Adrenal gland (tissue), 12 donors: ENCODE data around the gene TK2. TPM values are rescaled to one million over a fixed set of nuclear protein-coding genes. Genes with fewer than 3 reads are reported as not detected.

Experiments
- DNase-seq, 7 donors: peaks; one replicate each; pipeline ENCODE4 v3.0.0-alpha.2; 2019 to 2020
- H3K27ac ChIP-seq, 5 donors: fragments of 200-600 bp; sonication (generic) in 4 of 5; 1 replicate in 3 of 5; 2 replicates in 2 of 5; pipeline versions ENCODE4 v1.5.1 to v1.8.0; 2016 to 2020; ENCODE audit warnings: mild to moderate bottlenecking in 1 of 5
- H3K27me3 ChIP-seq: fragments of 200-600 bp; 2 replicates; pipeline ENCODE4 v1.8.0; 2021
- H3K36me3 ChIP-seq, 2 donors: fragments of 200-600 bp; replicated peaks in 1 of 2; 1 replicate in 1 of 2; 2 replicates in 1 of 2; pipeline versions ENCODE4 v1.5.1 to v1.8.0; 2018 to 2022
- H3K4me1 ChIP-seq, 2 donors: fragments of 200-600 bp; replicated peaks in 1 of 2; 1 replicate in 1 of 2; 2 replicates in 1 of 2; pipeline versions ENCODE4 v1.5.1 to v1.8.0; 2018 to 2021
- H3K4me3 ChIP-seq, 4 donors: fragments of 200-600 bp; sonication (generic) in 3 of 4; one replicate each; pipeline ENCODE4 v1.5.1; 2016 to 2018
- H3K9me3 ChIP-seq, 3 donors: fragments of 200-600 bp; sonication (generic) in 1 of 3; replicated peaks in 1 of 3; 1 replicate in 2 of 3; 2 replicates in 1 of 3; pipeline versions ENCODE4 v1.5.1 to v1.8.0; 2016 to 2021
- POLR2A ChIP-seq, 2 donors: fragments of 450-650 bp; IDR thresholded peaks; one replicate each; pipeline ENCODE4 v1.6.1; 2017; ENCODE audit warnings: antibody characterized with exemption in 2 of 2, mild to moderate bottlenecking in 2 of 2, moderate library complexity in 1 of 2
- WGBS, 4 donors: extraction: QIAGEN DNeasy Blood & Tissue Kit in 2 of 4; methylation state at CpG; one replicate each; pipeline versions ENCODE4 v1.1.5 to v1.1.7; 2013 to 2017; 5-methylcytosine and 5-hydroxymethylcytosine counted together
- intact Hi-C, 2 donors: fragments of 100-400 bp; cut with DNase I; formaldehyde crosslinking; loops; one replicate each; pipeline versions ENCODE4 v1.14.1 to v1.15.0; 2022 to 2023
- polyA plus RNA-seq, 3 donors: library from polyadenylated mRNA; stranded (reverse); fragments of 200-250 nt in 2 of 3; fragments of 350-450 nt in 1 of 3; fragmentation: Illumina TruSeq in 1 of 3; extraction: RNeasy Lipid Tissue Mini Kit (QIAGEN cat#74804) in 1 of 3; gene quantifications; one replicate each; pipeline ENCODE4 v1.2.3, GENCODE V29; 2013 to 2014
- total RNA-seq, 9 donors: library from RNA; depleted of rRNA in 4 of 9; stranded (reverse); fragments of >200 nt in 4 of 9; fragments of 120-200 nt in 1 of 9; fragmentation: NEBNext Ultra II Directional in 1 of 9; extraction: Animal tissue kit (Norgen Biotek cat#: 25700) in 1 of 9; gene quantifications; one replicate each; pipeline versions ENCODE4 v1.1.0 to v1.2.4, GENCODE V29; 2013 to 2023
- TF ChIP-seq, protein P1 (sequence below), 6 experiments: fragments of 450-650 bp in 4 of 6; fragments of 200-600 bp in 2 of 6; sonication (generic) in 1 of 6; IDR thresholded peaks; 1 replicate in 5 of 6; 2 replicates in 1 of 6; pipeline versions ENCODE4 v1.5.1 to v1.8.0; 2016 to 2021; ENCODE audit warnings: antibody characterized with exemption in 6 of 6, mild to moderate bottlenecking in 2 of 6, moderate library complexity in 1 of 6
- donor health status: healthy with polysubstance abuse.
- donor health status: Bipolar disorder and iron deficiency.
- donor health status: DM: yes; HTN: yes; CAD: no.
- donor health status: DM: no; HTN: no; CAD: no.
- donor health status: DM: no; HTN: no; CAD: no.
- donor health status: DM: yes; HTN: yes; CAD: no.

TK2 gene
- total and polyA plus RNA-seq, 12 donors = 24.9 to 78.9 (median 59.3) TPM

DNA sequence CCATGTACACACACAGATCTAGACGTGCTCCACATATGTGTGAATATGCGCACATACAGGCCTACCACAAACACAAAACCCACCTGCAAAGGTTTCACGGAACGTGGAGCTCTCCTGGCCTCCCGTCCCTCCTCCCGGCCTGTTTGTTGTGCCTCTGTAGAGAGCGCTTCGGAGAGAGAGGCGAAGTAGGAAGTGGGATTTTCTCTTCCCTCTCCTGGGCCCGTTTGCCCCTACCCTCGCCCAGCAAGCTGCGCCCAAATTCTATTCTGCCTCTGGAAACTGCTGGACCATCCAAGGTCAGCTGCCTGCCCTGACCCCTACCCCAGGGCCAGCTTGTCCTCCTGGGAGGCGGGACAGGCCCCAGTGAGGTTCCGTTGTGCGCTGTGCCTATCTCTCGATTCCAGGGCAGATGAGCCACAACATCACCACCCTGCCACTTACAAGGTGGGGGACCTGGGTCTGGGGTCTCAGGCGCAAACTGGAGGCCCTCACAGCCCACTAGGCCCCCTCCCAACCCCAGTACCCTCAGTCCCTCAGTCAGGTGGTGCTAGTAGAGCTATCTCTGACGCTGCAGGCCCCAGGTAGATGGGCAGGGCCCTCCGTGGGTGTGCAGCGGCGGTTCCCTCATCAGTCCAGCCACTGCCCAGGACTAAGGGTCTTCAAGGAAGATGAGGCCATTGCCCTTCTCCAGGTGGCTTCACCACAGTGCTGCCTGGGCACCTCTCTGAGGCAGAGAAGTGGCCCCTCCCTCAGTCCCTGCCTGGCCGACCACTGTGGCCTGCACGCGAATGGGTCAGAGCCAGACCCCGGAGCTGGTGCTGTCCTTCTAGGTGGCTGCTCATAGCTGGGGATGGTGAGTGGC is 68.6 kb downstream of the TK2 start:
- intact Hi-C loops = loop anchor here (5.0 kb wide), 2 partner anchors 74 to 124 kb away; no protein-coding TSS in a partner anchor
- no peak overlapping the region for H3K27ac ChIP-seq
- 82 to 89% (median 83%) methylated on average over 14 to 25 of the region's 25 CpGs for WGBS, 4 donors
- H3K4me1 ChIP-seq = no peaks in the 10 kb centered on the region
- no peak overlapping the region for H3K4me3 ChIP-seq
- peak in 2 of 7 donors; percentile 18 to 45 for DNase-seq
- H3K36me3 ChIP-seq = no peaks in the 10 kb centered on the region
- no peaks in the 10 kb centered on the region for H3K27me3 ChIP-seq
- no peaks in the 10 kb centered on the region for H3K9me3 ChIP-seq
- TF ChIP-seq, protein P1, sequence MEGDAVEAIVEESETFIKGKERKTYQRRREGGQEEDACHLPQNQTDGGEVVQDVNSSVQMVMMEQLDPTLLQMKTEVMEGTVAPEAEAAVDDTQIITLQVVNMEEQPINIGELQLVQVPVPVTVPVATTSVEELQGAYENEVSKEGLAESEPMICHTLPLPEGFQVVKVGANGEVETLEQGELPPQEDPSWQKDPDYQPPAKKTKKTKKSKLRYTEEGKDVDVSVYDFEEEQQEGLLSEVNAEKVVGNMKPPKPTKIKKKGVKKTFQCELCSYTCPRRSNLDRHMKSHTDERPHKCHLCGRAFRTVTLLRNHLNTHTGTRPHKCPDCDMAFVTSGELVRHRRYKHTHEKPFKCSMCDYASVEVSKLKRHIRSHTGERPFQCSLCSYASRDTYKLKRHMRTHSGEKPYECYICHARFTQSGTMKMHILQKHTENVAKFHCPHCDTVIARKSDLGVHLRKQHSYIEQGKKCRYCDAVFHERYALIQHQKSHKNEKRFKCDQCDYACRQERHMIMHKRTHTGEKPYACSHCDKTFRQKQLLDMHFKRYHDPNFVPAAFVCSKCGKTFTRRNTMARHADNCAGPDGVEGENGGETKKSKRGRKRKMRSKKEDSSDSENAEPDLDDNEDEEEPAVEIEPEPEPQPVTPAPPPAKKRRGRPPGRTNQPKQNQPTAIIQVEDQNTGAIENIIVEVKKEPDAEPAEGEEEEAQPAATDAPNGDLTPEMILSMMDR (IDR thresholded peaks at IDR 0.05) = no peak
- no peak for TF ChIP-seq POLR2A (IDR thresholded peaks at IDR 0.05)

DNA sequence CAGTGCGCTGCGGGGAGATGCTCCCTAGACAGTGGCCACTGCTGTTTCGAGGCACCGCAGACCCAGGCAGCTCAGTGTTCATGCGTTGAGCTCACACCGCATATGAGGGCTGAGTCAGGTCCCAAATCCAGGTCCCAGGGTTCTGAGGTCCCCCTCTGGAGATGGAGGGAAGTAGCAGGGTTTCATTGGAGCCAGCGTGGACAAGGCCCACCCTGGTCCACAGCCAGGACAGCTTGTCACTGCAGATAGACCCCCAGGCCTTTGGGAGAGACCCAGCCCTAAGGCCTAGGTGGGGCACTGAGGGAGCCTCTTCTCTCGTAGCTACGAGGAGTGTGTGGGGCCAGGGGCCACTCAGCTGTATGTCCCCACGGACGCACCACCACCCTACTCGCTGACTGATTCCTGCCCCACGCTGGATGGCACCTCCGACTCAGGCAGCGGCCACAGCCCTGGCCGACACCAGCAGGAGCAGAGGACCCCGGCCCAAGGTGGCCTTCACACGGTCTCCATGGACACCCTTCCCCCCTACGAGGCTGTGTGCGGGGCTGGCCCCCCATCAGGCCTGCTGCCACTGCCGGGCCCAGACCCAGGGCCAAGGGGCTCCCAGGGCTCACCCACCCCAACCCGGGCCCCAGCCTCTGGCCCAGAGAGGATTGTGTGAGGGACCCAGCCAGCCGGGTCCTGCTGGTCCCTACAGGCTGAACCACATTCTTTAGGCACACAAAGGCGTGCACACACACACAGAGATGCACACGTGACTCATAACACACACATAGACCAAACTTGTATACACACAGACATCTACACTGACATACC is 69.4 kb downstream of the TK2 start:
- TF ChIP-seq POLR2A (IDR thresholded peaks at IDR 0.05) = no peak
- TF ChIP-seq, protein P1 (IDR thresholded peaks at IDR 0.05) = no peak
- Histone ChIP-seq H3K4me3 (no peak overlapping the region), H3K27me3 (no peaks in the 10 kb centered on the region), H3K27ac (no peak overlapping the region), H3K9me3 (no peaks in the 10 kb centered on the region), H3K36me3 (no peaks in the 10 kb centered on the region), H3K4me1 (no peaks in the 10 kb centered on the region)
- intact Hi-C loops = loop anchor here (5.0 kb wide), 2 partner anchors 73 to 123 kb away; no protein-coding TSS in a partner anchor
- 81 to 89% (median 84%) methylated on average over 12 to 25 of the region's 25 CpGs for WGBS, 4 donors
- peak in 2 of 7 donors; percentile 17 to 41 for DNase-seq

DNA sequence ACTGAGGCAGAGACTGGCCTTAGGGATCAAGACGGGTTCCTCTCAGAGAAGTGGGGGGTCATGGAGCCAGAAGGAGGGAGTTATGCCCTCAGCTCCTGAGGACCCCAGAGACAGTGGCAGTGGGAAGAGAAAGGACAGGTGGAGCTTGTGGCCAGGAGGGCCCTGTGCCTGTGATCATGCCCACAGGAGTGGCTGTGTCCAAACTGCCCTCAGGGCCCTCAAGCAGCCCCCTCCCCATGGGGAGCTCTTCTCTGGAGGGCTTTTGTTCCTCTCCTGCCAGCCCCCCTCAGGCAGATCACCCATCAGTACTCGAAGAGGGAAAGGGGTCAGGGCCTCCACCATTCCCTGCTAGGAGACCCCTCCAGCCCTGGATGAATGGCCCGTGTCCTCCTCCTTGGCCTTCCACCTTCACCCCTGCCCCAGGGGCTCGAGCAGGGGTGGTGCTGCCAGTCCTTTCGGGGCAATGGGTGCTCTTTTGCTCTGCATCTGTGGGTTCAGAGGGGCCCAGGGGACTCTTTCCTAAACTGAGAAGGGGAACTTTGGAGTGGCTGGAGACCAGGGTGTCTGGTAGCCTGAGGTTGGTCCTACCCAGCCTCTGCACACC is 70.2 kb downstream of the TK2 start:
- no peak overlapping the region for H3K4me3 ChIP-seq
- H3K36me3 ChIP-seq = no peaks in the 10 kb centered on the region
- H3K27ac ChIP-seq = no peak overlapping the region
- 72 to 80% (median 74%) methylated on average over 5 of the region's 5 CpGs for WGBS, 4 donors
- no peak for TF ChIP-seq POLR2A (IDR thresholded peaks at IDR 0.05)
- TF ChIP-seq, protein P1 (IDR thresholded peaks at IDR 0.05) = no peak
- no peaks in the 10 kb centered on the region for H3K9me3 ChIP-seq
- H3K4me1 ChIP-seq = no peaks in the 10 kb centered on the region
- no peaks in the 10 kb centered on the region for H3K27me3 ChIP-seq
- intact Hi-C loops = loop anchor here (5.0 to 10.0 kb wide), 4 partner anchors 72 to 125 kb away; partner anchors contain the start of gene CMTM3 (in 2 of the 2)
- DNase-seq = peak in 2 of 7 donors; percentile 13 to 27
